H9 (cell line): ENCODE measurements around the gene CKM. TPM values are rescaled to one million over a fixed set of nuclear protein-coding genes. Genes with fewer than 3 reads are reported as not detected.

Source experiments
- DNase-seq: peaks from one replicate; pipeline ENCODE4 v3.0.0-alpha.2; 2017
- H2AFZ ChIP-seq: one replicate; pipeline ENCODE4 v1.6.1; 2013; ENCODE audit warnings: mild to moderate bottlenecking, low read length, control low read depth, moderate library complexity
- H2AK5ac ChIP-seq: 2 replicates; pipeline ENCODE4 v1.6.1; 2013; ENCODE audit warnings: low read length, control low read depth, mixed read lengths; ENCODE audit not compliant: insufficient read length
- H2BK120ac ChIP-seq: one replicate; pipeline ENCODE4 v1.6.1; 2013; ENCODE audit warnings: low read depth, mild to moderate bottlenecking, low read length, control low read depth, inconsistent platforms; ENCODE audit not compliant: poor library complexity, severe bottlenecking
- H2BK12ac ChIP-seq: 2 replicates; pipeline ENCODE4 v1.6.1; 2013; ENCODE audit warnings: low read length, control low read depth, mixed read lengths, low read depth; ENCODE audit not compliant: insufficient read length
- H2BK15ac ChIP-seq: 2 replicates; pipeline ENCODE4 v1.6.1; 2013; ENCODE audit warnings: low read depth, low read length, control low read depth
- H2BK20ac ChIP-seq: one replicate; pipeline ENCODE4 v1.6.1; 2013; ENCODE audit warnings: low read depth, mild to moderate bottlenecking, low read length, control low read depth, inconsistent platforms; ENCODE audit not compliant: poor library complexity, severe bottlenecking
- H2BK5ac ChIP-seq: 2 replicates; pipeline ENCODE4 v1.6.1; 2013; ENCODE audit warnings: low read length, control low read depth, mixed read lengths; ENCODE audit not compliant: insufficient read length
- H3K14ac ChIP-seq: 2 replicates; pipeline ENCODE4 v1.6.1; 2013; ENCODE audit warnings: low read length, control low read depth; ENCODE audit not compliant: insufficient read depth
- H3K18ac ChIP-seq: 2 replicates; pipeline ENCODE4 v1.6.1; 2013; ENCODE audit warnings: low read depth, mild to moderate bottlenecking, mixed read lengths, low read length, control low read depth; ENCODE audit not compliant: insufficient read length
- H3K23ac ChIP-seq: 2 replicates; pipeline ENCODE4 v1.6.1; 2013; ENCODE audit warnings: low read length, control low read depth, mixed read lengths, low read depth; ENCODE audit not compliant: insufficient read length
- H3K23me2 ChIP-seq: 2 replicates; pipeline ENCODE4 v1.6.1; 2013; ENCODE audit warnings: low read depth, mild to moderate bottlenecking, mixed read lengths, low read length, control low read depth; ENCODE audit not compliant: insufficient read length, poor library complexity, severe bottlenecking
- H3K27ac ChIP-seq: 2 replicates; pipeline ENCODE4 v1.5.1; 2013; ENCODE audit warnings: low read length, control low read depth, mixed read lengths, low read depth; ENCODE audit not compliant: insufficient read length
- H3K27me3 ChIP-seq: 2 replicates; pipeline ENCODE4 v1.6.1; 2013; ENCODE audit warnings: low read length, control low read depth, inconsistent platforms; ENCODE audit not compliant: insufficient read depth
- H3K4ac ChIP-seq: 2 replicates; pipeline ENCODE4 v1.6.1; 2013; ENCODE audit warnings: low read depth, mild to moderate bottlenecking, control low read depth, inconsistent platforms, low read length, moderate library complexity
- H3K4me1 ChIP-seq: 2 replicates; pipeline ENCODE4 v1.6.1; 2013; ENCODE audit warnings: low read length, control low read depth, inconsistent platforms; ENCODE audit not compliant: insufficient read depth
- H3K4me2 ChIP-seq: 2 replicates; pipeline ENCODE4 v1.6.1; 2013; ENCODE audit warnings: low read length, control low read depth, mixed read lengths; ENCODE audit not compliant: insufficient read length, insufficient read depth
- H3K56ac ChIP-seq: 2 replicates; pipeline ENCODE4 v1.6.1; 2013; ENCODE audit warnings: low read depth, mild to moderate bottlenecking, mixed read lengths, low read length, control low read depth; ENCODE audit not compliant: insufficient read length
- H3K79me1 ChIP-seq: 2 replicates; pipeline ENCODE4 v1.6.1; 2013; ENCODE audit warnings: low read depth, mild to moderate bottlenecking, moderate library complexity, low read length, control low read depth, inconsistent platforms; ENCODE audit not compliant: insufficient read depth, poor library complexity, severe bottlenecking
- H3K79me2 ChIP-seq: 2 replicates; pipeline ENCODE4 v1.6.1; 2013; ENCODE audit warnings: low read length, control low read depth, inconsistent platforms; ENCODE audit not compliant: insufficient read depth
- H3K9ac ChIP-seq: 2 replicates; pipeline ENCODE4 v1.6.1; 2013; ENCODE audit warnings: low read length, control low read depth, mixed read lengths; ENCODE audit not compliant: insufficient read length; ENCODE audit errors: extremely low read depth
- H3K9me3 ChIP-seq: one replicate; pipeline ENCODE4 v1.6.1; 2013; ENCODE audit warnings: low read depth, low read length, inconsistent platforms; ENCODE audit not compliant: control insufficient read depth
- H3T11ph ChIP-seq: one replicate; pipeline ENCODE4 v1.6.1; 2013; ENCODE audit warnings: mild to moderate bottlenecking, low read length, control low read depth, inconsistent platforms
- H4K20me1 ChIP-seq: one replicate; pipeline ENCODE4 v1.6.1; 2013; ENCODE audit not compliant: control insufficient read depth, insufficient read length, insufficient read depth
- H4K5ac ChIP-seq: 2 replicates; pipeline ENCODE4 v1.6.1; 2013; ENCODE audit warnings: low read depth, mild to moderate bottlenecking, mixed read lengths, low read length, control low read depth; ENCODE audit not compliant: insufficient read length
- H4K8ac ChIP-seq: replicated peaks from 2 replicates; pipeline ENCODE4 v1.6.1; 2013; ENCODE audit warnings: low read length, control low read depth, mixed read lengths, low read depth; ENCODE audit not compliant: insufficient read length
- H4K91ac ChIP-seq: 2 replicates; pipeline ENCODE4 v1.6.1; 2013; ENCODE audit warnings: low read depth, mild to moderate bottlenecking, moderate library complexity, mixed read lengths, low read length, control low read depth; ENCODE audit not compliant: insufficient read length
- H3K27ac Mint-ChIP-seq, 3 experiments: 2 replicates in 2 of 3; 3 replicates in 1 of 3; pipeline ENCODE4 v1.8.0; 2020 to 2021; ENCODE audit warnings: mixed read lengths in 3 of 3, mild to moderate bottlenecking in 1 of 3, moderate library complexity in 1 of 3
- H3K27me3 Mint-ChIP-seq: 2 replicates; pipeline ENCODE4 v1.8.0; 2021; ENCODE audit warnings: low read depth, mild to moderate bottlenecking, moderate library complexity, mixed read lengths
- H3K36me3 Mint-ChIP-seq, 3 experiments: 2 replicates in 2 of 3; 3 replicates in 1 of 3; pipeline ENCODE4 v1.8.0; 2020 to 2021; ENCODE audit warnings: low read depth in 3 of 3, mixed read lengths in 3 of 3; ENCODE audit not compliant: insufficient read depth in 1 of 3
- H3K4me1 Mint-ChIP-seq, 2 experiments: 2 replicates each; pipeline ENCODE4 v1.8.0; 2020; ENCODE audit warnings: mixed read lengths in 2 of 2
- H3K4me3 Mint-ChIP-seq, 2 experiments: 2 replicates in 1 of 2; 3 replicates in 1 of 2; pipeline ENCODE4 v1.8.0; 2020 to 2021; ENCODE audit warnings: mild to moderate bottlenecking in 2 of 2, mixed read lengths in 2 of 2, moderate library complexity in 1 of 2
- H3K9me3 Mint-ChIP-seq, 2 experiments: 2 replicates in 1 of 2; 3 replicates in 1 of 2; pipeline ENCODE4 v1.8.0; 2020; ENCODE audit warnings: mild to moderate bottlenecking in 2 of 2, mixed read lengths in 2 of 2, moderate library complexity in 1 of 2
- WGBS: extraction: QIAGEN DNeasy Blood & Tissue Kit; methylation state at CpG from one replicate; pipeline ENCODE4 v1.1.7; 2013; ENCODE audit warnings: missing lambda C conversion rate, low lambda C conversion rate, mixed read lengths; ENCODE audit not compliant: insufficient read length; ENCODE audit errors: extremely low coverage; 5-methylcytosine and 5-hydroxymethylcytosine counted together
- total RNA-seq: library from RNA; stranded (reverse); gene quantifications from 2 replicates; pipeline ENCODE4 v1.2.1, GENCODE V29; 2021
- TF ChIP-seq, protein P1 (sequence below): fragments of 200-600 bp; sonication (generic); conservative IDR thresholded peaks from 3 replicates; pipeline ENCODE4 v1.8.0; 2021; ENCODE audit warnings: antibody characterized with exemption, mild to moderate bottlenecking

CKM gene
- total RNA-seq, 1 experiment from 2014 or later, result not detected

DNA sequence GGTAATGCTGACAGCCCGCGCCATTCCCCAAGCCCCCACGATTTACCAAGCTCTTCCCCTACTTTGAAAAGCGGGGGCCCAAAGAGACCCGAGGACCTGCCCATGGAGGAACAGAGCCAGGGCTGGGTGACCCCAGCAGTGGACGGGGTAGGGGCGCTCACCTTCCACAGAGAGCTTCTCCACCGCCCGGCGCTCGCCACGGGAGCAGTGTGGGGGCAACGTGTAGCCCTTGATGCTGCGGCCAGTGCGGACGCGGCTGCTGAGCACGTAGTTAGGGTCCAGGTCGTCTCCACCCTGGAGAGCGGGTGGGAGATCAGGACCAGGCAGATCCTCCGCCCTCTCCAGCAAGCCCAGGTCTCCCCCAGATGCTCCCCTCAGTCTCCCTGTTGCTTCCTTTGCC, 7.4 kb downstream of the CKM start:
- H2BK5ac ChIP-seq, result no peak overlapping the region
- H3K27ac ChIP-seq, result no peak overlapping the region
- H2BK15ac ChIP-seq, result no peak overlapping the region
- no peak overlapping the region for H2BK120ac ChIP-seq
- no peak overlapping the region for H3K27ac Mint-ChIP-seq
- no peaks in the 10 kb centered on the region for H3K23me2 ChIP-seq
- TF ChIP-seq, protein P1, sequence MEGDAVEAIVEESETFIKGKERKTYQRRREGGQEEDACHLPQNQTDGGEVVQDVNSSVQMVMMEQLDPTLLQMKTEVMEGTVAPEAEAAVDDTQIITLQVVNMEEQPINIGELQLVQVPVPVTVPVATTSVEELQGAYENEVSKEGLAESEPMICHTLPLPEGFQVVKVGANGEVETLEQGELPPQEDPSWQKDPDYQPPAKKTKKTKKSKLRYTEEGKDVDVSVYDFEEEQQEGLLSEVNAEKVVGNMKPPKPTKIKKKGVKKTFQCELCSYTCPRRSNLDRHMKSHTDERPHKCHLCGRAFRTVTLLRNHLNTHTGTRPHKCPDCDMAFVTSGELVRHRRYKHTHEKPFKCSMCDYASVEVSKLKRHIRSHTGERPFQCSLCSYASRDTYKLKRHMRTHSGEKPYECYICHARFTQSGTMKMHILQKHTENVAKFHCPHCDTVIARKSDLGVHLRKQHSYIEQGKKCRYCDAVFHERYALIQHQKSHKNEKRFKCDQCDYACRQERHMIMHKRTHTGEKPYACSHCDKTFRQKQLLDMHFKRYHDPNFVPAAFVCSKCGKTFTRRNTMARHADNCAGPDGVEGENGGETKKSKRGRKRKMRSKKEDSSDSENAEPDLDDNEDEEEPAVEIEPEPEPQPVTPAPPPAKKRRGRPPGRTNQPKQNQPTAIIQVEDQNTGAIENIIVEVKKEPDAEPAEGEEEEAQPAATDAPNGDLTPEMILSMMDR, result no peak
- H4K20me1 ChIP-seq, result no peaks in the 10 kb centered on the region
- H3K79me1 ChIP-seq, result no peaks in the 10 kb centered on the region
- H3T11ph ChIP-seq, result no peak overlapping the region
- H3K36me3 Mint-ChIP-seq, result no peaks in the 10 kb centered on the region
- H3K4me2 ChIP-seq, result no peak overlapping the region
- no peak overlapping the region for H4K91ac ChIP-seq
- no peak overlapping the region for H4K5ac ChIP-seq
- H3K27me3 Mint-ChIP-seq, result peaks cover 82% of the 10 kb centered on the region
- H3K9ac ChIP-seq, result no peak overlapping the region
- no peak overlapping the region for H3K23ac ChIP-seq
- peaks cover 0 to 4% of the 10 kb centered on the region in 2 experiments; a peak in 1 of 4 replicates for H3K4me1 Mint-ChIP-seq
- no peaks in the 10 kb centered on the region for H3K4me1 ChIP-seq
- no peak overlapping the region for H3K4ac ChIP-seq
- H3K79me2 ChIP-seq, result no peaks in the 10 kb centered on the region
- no peaks in the 10 kb centered on the region for H3K9me3 ChIP-seq
- no peak overlapping the region for H3K18ac ChIP-seq
- peaks cover 3% of the 10 kb centered on the region; the same call in 1 of the 2 replicates for H3K27me3 ChIP-seq
- H3K14ac ChIP-seq, result 0 out of 2 replicates have a peak overlapping the region, but pooled peaks have one; percentile 5
- no peak overlapping the region for H3K56ac ChIP-seq
- no peak for DNase-seq
- H2AFZ ChIP-seq, result no peak overlapping the region
- H3K4me3 Mint-ChIP-seq, result no peak overlapping the region
- no peaks in the 10 kb centered on the region for H3K9me3 Mint-ChIP-seq
- no CpG with 5 or more reads among the region's 21 CpGs for WGBS
- no peak overlapping the region for H2AK5ac ChIP-seq
- H4K8ac ChIP-seq, result no peak overlapping the region
- no peak overlapping the region for H2BK12ac ChIP-seq
- no peak overlapping the region for H2BK20ac ChIP-seq
